ENCODE measurements around the gene SF3B5.

DNA sequence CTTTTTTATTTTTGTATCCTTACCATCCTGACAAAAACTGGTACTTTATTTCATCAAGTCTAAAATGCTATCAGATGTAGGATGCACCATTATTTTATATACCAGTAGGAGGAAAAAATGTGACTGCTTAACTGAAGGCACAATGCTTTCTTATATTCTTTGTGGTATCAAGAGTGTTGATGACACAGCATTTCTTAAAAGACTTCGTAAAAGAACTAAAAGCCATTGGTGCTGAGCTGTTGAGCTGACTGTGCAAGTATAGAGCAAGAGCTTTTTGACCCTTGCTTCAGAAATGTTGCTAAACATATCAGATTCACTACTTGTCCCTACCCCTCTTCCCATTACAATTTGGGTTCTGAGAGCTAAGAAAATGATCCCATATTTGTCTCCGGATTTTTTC, 17.5 kb downstream of the SF3B5 start:
- TF ChIP-seq POLR2A (IDR thresholded peaks at IDR 0.05), result no peak
- TF ChIP-seq, protein P1, sequence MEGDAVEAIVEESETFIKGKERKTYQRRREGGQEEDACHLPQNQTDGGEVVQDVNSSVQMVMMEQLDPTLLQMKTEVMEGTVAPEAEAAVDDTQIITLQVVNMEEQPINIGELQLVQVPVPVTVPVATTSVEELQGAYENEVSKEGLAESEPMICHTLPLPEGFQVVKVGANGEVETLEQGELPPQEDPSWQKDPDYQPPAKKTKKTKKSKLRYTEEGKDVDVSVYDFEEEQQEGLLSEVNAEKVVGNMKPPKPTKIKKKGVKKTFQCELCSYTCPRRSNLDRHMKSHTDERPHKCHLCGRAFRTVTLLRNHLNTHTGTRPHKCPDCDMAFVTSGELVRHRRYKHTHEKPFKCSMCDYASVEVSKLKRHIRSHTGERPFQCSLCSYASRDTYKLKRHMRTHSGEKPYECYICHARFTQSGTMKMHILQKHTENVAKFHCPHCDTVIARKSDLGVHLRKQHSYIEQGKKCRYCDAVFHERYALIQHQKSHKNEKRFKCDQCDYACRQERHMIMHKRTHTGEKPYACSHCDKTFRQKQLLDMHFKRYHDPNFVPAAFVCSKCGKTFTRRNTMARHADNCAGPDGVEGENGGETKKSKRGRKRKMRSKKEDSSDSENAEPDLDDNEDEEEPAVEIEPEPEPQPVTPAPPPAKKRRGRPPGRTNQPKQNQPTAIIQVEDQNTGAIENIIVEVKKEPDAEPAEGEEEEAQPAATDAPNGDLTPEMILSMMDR (IDR thresholded peaks at IDR 0.05), result no peak

Measured in right lobe of liver (tissue), 4 donors.